GM21526 (cell line): ENCODE measurements around the gene SPAG6.
A peak's percentile ranks its signal among the peaks of the same experiment; 100 is the strongest.
"Not testable (repeated sequence)": the region's sequence is repeated elsewhere in the genome, so short reads cannot be mapped to it uniquely, and the experiment has no call there.

ENCODE experiments used
- ATAC-seq: cut with Tn5 transposase; IDR thresholded peaks from one replicate; pipeline ENCODE4 v1.9.1; 2021; ENCODE audit warnings: moderate library complexity; ENCODE audit not compliant: unreplicated experiment, low FRiP score

The SPAG6 gene

DNA sequence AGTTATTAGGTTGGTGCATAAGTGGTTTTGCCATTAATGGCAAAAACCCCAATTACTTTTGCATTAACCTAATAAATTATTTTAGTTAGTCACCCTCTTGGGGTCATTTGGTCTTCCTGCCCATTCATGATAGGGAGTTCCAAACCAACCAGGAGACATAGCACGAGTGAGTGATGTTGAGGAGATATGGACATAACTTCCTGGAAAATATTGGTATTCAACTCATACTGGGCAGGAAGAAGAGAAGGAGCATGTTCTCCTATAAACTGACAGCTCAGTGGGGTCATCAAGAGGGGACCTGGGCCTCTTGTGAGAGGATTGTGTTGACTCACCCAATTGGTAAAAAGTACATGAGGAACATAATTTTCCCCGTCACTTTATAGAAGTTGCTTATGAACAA lies 23.7 kb downstream of the SPAG6 start:
- no peak for ATAC-seq

DNA sequence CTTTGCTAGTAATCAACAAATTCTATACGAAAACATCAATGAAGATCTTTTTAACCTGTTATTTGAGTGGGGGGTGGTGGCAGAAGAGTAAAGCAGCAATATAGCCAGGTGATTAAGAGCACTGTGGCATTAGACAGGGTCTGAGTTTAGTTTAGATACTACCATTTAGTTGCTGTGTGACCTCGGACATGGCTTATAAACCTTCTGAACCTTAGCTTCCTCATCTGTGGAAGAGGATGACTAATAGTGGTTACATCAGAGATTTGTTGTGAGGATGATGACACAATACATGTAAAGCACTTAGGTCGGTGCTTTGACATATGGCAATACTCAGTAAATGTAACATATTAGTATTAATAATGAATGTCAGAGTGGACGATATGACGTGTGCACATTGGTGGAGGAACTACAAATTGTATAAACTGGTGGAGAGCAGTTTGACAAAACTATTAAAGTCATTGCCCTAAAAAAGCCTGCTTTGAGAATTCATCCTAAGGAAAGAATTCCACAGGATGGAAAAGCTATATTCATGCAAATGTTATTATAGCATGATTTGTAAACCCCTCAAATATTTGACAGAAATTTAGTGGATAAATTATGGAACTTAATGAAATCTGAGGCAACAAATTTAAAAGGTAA lies 24.3 kb downstream of the SPAG6 start:
- peak; percentile 41 for ATAC-seq

DNA sequence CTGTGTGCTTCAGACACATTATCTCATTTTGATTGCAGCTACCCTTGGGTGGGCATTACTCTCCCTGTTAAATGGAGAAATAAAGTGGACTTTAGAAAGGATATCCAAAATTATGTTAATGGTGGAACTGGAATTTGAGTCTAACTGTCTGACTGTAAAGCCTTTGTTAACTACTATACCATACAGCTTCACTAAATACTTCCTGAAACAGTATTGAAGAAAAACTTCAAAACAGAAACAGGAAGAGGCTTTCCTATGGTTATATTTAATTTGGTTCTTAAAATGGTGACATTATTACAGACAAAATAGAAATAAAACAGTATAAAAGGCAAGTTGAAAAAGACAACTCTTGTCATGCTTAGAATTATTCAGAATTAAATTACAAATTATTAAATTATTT lies 25.0 kb downstream of the SPAG6 start:
- no peak for ATAC-seq

DNA sequence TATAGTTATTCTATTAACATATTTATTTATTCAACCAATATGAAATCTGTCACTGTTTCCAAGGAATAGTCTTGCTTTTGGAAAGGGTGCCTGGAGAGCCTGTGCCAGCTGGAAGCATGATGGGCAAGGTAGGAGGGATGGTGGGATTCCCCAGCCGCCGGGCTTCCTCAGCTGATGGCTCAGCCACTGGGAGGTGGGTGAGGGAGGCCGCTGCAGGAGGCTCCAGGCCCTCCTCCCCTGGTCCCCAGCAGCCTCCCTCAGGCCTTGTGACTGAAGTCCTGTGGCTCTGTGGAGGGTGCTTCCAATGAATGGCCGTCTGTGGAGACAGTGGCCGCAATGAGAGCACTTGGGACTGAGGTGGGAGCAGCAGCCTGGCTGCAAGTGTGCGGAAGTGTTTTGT lies 27.0 kb downstream of the SPAG6 start:
- no peak for ATAC-seq

DNA sequence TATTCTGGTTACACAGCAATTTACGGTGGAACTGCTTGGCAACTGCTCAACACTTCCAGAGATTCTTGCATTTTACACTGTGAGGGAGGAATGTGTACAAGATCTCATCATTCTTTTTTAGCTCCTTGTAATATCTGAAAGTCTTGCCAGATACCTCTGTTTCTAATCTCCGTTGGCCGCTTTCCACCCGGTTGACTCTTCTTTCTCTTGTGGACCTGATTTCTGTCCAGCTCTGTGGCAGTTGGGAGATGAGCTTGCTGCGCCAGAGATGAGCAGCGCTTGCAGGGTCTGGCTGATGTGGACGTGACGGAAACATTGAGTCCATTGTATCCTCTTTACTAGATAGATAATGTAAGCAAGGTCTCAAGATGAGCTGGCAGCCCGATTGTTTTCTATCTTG lies 27.6 kb downstream of the SPAG6 start:
- no peak for ATAC-seq

DNA sequence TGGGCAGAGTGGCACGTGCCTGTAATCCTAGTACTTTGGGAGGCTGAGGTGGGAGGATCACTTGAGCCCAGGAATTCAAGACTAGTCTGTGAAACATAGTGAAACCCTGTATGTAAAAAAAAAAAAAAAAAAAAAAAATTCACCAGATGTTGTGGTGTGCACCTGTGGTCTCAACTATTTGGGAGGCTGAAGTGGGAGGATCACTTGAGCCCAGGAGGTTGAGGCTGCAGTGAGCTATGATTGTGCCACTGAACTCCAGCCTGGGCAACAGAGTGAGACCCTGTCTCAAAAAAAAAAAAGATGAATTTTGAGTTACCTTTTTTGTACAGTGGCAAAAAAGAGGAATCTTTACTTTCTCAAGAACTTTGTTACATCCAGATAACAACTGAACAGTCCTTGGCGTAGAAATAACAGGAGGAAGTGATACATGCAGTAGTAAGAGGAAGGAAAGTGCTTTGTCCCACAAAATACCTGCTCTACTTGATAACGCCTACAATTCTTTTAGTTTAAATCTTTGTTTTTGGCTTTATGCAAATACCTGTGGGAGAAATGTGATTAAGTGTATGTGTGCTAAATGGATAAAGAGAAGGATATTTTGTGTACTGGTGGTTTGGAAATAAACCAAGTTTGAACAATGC lies 29.3 kb downstream of the SPAG6 start:
- no peak for ATAC-seq

DNA sequence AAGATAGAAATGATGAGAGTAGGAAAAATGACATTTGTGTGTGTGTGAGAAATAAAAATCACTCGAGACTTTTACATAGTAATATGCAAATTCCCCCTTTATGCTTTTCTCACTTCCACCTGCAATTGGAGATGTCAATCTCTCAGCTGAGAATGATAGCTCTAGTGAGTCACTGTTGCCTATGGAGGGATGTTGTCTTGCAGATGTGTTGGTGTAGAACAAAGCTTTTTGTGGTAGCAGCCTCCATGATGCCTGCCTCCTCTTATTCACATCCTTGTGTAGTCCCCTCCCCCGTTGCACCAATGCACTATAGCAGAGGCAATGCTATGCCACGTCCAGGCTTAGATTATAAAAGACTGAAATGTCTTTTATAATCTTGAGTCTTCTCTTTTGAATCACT lies 33.8 kb downstream of the SPAG6 start:
- ATAC-seq = peak; percentile 68

DNA sequence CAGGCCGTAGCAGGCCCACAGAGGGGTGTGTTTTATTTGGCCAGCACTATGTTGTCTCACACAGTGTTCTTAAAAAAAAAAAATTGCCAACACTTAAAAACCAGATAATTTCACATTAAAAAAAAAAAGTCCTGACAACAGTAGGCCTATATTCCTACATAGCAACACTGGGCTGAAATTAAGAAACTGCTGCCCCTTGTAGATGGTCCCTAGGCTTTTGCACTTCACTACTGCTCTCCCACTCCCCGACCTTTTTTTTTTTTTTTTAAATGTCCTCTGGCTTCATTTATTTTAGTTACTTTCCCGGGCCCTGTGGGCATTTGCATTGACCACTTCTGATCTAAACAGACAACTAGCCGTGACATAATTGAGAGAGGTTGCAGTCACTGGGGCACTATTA lies 36.0 kb downstream of the SPAG6 start:
- ATAC-seq = no peak

DNA sequence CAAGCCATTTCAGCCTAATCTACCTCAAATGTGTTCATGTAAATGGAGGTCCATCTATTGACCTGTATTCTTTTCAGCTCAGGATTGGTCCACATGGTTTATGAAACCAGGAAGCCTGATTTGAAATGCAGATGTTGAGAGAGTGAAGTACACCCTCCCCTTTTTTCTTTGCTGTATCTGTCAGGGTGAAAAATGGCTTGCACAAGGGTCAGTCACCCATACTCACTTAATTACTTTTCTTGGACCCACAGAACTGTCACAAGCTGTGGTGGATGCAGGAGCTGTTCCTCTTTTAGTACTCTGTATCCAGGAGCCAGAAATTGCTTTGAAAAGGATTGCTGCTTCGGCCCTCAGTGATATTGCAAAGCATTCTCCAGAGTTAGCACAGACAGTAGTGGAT lies 41.2 kb downstream of the SPAG6 start:
- no peak for ATAC-seq

DNA sequence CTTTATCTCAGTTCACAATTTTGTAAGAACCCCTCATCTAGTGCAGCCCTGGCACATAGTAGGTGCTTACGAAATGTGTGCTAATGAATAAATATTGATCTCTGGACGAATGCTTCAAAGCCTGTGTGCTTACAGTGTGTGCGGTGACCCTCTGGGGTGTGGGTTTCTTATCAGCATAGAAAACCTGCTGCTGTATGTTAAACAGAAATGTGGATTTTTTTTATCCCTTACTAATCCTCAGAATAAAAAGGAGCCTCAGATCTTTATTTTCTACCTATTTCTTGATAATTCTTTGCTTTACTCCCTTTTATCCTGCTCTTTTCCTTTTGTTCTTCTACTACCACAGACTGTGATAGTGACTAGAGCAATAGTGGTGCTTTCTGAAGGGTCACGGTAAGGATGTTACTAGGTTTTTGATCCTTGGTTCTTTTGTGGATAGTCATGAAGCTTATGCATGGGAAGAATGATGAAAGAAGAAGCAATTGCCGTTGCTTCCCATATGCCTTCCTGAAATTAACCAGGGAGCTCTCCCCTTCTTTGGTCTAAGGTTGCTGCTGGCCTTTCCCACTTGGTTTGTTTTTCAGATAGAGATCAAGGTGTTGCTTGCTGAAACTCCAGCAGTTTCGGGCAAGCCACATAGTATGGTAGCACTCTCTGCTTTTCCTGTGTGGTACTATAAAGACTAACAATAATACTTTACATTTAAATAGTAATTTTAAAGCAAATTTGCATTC lies 44.7 kb downstream of the SPAG6 start:
- ATAC-seq = no peak

DNA sequence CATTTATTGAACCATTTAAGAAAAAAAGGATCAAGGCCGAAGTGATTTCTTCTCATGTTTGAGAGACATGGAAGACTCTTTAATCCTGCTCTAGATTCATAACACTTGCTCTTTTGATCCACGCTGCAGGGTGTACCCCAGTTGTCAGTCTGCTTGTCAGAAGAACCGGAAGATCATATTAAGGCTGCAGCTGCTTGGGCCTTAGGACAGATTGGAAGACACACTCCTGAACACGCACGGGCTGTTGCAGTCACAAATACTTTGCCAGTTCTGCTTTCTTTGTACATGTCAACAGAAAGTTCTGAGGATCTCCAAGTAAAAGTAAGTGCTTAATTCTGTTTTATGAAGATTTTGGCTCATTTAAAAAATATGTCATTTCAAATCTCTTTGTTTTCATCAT lies 46.3 kb downstream of the SPAG6 start:
- no peak for ATAC-seq

DNA sequence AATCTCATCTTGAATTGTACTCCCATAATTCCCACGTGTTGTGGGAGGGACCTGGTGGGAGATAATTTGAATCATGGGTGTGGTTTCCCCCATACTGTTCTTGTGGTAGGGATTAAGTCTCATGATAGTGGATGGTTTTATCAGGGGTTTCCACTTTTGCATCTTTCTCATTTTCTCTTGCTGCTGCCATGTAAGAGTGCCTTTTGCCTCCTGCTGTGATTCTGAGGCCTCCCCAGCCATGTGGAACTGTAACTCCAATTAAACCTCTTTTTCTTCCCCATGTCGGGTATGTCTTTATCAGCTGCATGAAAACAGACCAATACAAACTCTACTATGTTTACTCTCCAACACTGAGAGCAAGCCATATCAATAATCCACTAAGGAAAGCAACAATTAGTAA lies 50.9 kb downstream of the SPAG6 start:
- not testable (repeated sequence) for ATAC-seq

DNA sequence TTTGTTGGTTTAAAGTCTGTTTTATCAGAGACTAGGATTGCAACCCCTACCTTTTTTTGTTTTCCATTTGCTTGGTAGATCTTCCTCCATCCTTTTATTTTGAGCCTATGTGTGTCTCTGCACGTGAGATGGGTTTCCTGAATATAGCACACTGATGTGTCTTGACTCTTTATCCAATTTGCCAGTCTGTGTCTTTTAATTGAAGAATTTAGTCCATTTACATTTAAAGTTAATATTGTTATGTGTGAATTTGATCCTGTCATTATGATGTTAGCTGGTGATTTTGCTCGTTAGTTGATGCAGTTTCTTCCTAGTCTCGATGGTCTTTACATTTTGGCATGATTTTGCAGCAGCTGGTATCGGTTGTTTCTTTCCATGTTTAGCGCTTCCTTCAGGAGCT lies 61.6 kb downstream of the SPAG6 start:
- not testable (repeated sequence) for ATAC-seq

DNA sequence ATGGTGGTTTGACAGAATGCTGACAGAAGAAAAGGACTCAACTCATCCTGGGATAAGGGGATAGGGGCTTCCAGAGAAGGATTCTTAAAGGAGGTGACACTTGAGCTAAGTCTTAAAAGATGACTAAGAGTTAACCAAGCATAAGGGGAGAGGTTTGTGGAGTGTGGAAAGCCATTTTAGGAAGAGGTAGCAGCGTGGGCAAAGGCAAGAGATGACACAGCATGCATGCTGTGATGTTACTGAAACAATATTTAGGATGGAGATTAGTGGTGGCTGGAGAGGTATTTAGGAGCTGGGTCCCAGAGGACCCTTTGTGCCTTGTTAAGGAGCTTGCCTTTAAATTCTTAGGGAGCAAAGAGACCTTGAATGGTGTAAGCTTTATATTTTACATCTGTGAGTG lies 65.1 kb downstream of the SPAG6 start:
- no peak for ATAC-seq

DNA sequence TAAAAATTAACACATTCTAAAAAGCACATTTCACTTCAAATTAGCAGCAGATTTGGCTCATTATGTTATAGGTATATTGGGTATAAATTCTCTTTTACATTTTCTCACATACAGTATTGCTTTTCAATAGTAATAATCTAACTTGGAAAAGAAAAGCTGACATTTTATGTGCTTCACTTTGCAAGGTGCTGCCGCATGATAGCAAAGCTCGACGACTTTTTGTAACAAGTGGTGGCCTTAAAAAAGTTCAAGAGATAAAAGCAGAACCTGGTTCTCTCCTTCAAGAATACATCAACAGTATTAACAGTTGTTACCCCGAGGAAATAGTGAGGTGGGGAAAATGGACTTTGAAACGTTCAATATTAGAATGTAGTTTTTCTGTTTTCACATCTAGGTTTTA lies 65.5 kb downstream of the SPAG6 start:
- ATAC-seq = no peak

DNA sequence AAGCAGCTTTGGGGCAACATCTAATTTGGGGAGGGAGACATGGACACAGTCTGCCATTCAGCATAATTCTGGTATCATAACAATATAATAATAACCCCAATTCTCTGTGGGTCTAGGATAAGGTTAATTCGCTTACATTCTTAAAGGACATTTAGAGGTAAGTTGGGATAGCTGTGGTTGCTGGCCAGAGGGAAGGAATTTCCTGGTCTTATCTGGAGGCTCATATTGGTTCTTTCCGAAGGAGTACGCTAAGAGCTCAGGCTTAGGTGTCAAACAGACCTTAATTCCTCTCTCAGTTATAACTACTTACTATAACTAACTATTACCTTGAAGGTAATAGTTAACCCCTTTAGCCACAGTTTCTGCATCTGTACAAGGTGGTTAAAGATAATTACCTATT lies 68.8 kb downstream of the SPAG6 start:
- ATAC-seq = no peak

DNA sequence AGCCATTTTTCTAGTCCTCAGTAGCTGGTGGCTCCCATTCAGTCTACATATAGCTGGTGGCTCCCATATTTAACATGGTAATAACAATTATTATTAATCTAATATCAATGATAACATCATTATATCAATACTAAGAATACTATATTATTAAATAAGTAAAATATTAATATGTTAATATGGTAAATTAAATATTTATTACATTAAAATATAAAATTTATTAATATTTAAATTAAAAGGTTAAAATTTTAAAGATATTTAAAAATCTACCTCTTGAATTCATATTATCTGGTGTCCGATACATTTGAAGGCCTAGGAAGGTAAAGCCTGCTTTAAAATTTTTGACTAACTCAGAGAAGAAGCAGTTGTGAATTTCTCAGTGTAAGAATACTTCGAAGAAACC lies 69.8 kb downstream of the SPAG6 start:
- ATAC-seq = no peak

DNA sequence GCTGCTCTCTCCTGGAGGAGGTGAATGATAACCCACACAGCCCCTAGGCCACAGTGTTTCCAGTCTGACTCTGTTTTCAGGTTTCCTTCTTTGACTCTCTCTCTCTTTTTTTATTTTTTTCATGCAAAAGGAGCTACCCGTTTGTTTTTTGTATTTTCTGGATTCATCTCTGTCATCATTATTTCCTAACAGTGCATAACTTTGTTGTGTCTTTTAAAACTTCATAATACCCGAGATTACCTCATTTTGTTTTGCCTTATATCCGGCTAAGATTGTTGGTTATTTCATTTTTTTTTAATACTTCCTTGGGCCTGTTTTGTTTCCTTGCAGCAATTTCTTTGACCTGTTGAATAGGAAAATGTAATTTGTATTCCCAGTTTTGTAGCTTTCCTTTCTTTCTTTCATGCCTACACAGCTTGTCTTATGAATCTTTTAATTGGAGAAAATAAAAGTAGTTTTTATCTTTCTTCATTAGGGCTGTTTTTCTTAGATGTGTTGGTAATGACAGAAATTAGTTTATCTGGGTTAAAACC lies 72.5 kb downstream of the SPAG6 start:
- ATAC-seq = no peak

DNA sequence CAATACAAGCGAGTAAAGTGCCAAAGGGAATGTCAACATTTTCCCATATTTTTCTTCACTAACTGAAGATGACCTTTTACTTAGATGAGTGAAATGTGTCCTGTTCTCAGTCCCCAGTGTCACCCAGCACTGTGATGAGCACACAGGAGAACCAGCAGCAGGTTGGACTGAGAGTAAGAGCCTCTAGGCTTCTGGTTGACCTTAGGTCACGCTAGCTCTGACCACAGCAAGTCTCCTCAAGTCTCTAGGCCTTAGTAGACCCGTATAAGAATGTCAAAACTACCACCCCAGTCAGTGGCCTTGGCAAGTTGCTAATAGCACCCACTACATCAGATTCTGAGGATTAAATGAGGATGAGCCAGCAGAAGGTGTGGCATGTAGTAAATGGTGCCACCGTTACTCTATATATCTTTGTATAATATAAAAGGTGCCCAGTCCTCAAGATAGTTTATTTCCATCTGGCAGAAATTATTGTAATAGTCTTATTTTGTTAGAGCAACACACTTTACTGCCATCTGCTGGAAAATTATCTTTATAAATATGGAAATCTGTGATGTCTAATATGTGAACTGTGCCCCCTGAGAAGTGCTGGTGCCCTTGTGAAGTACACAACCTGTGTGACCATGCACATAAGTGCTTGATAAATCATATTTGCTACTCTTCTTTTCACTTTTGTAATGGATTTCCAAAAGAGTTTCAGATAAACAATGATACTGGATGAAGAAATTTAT lies 75.7 kb downstream of the SPAG6 start:
- ATAC-seq = no peak

DNA sequence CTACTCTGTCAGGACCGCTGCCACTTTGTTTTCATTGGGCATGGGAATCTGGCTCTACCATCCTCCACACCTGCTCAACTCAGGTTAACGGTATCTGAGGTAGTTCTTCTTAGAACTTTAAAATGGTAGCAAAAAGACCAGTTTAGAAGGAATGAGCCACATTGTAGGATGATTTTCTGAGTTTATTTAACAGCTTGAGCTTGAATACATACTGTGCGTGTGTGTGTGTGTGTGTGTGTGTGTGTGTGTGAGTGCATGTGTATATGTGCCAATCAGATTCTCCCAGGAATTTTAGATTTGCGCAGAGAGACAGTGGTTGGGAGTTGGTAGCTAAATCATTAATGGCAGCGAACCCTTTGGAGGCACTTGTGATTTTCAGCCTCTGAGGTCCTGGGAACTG lies 81.4 kb downstream of the SPAG6 start:
- no peak for ATAC-seq

DNA sequence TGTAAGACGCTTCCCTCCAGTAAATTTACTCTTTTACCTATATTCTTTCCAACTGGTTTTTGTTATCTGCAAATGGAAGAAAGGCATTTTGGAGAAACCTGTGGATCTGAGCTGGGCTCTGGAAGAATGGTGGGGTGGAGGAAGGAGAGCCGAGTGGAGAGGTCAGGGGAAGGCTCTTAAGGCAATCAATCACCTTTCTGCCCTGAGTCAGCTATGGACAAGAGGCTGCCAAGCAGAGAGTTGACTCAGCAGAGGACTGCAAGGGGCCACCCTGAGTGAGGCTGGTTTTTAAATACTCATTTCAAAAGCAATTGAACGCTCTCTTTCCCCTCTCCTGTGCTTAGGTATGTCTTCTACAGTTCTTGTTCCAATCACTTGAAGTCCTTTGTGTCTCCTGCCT lies 81.8 kb downstream of the SPAG6 start:
- no peak for ATAC-seq
